K562 (cell line): Measurements from ENCODE around the gene SCAMP3. TPM values are rescaled to one million over a fixed set of nuclear protein-coding genes. Genes with fewer than 3 reads are reported as not detected.

Experiments
- BCLAF1 ChIP-seq, 2 experiments: fragments of 450-650 bp in 1 of 2; IDR thresholded peaks; 2 replicates each; pipeline ENCODE4 v1.6.1; 2011 to 2017; ENCODE audit warnings: low read depth in 2 of 2, antibody characterized with exemption in 1 of 2, borderline replicate concordance in 1 of 2, low read length in 1 of 2, mild to moderate bottlenecking in 1 of 2, mixed read lengths in 1 of 2; ENCODE audit not compliant: control insufficient read depth in 1 of 2
- ERF ChIP-seq: fragments of 450-650 bp; formaldehyde crosslinking; IDR thresholded peaks from 2 replicates; pipeline ENCODE4 v1.4.0; 2020; ENCODE audit warnings: mild to moderate bottlenecking, mixed read lengths
- ETV1 ChIP-seq: fragments of 450-650 bp; conservative IDR thresholded peaks from 2 replicates; pipeline ENCODE4 v1.6.1; 2016; ENCODE audit warnings: missing genetic modification characterization, control low read depth, low read depth, missing compliant biosample characterization
- GTF2B ChIP-seq: IDR thresholded peaks from 2 replicates; pipeline ENCODE4 v1.6.1; 2011; ENCODE audit not compliant: insufficient read length; ENCODE audit errors: extremely low read depth
- HNRNPH1 ChIP-seq: fragments of 200-400 bp; formaldehyde crosslinking; optimal IDR thresholded peaks from 2 replicates; pipeline ENCODE3; 2017; ENCODE audit warnings: low read depth, mild to moderate bottlenecking, low read length, moderate library complexity
- SMAD1 ChIP-seq: fragments of 150-350 bp; IDR thresholded peaks from 2 replicates; pipeline ENCODE4 v1.6.1; 2014; ENCODE audit warnings: low read length, low read depth; ENCODE audit not compliant: partially characterized antibody
- TOE1 ChIP-seq, 2 experiments: fragments of 450-650 bp in 1 of 2; sonication (generic) in 1 of 2; formaldehyde crosslinking in 1 of 2; IDR thresholded peaks; 2 replicates each; pipeline versions ENCODE4 v1.7.1 to v1.8.0; 2016 to 2022; ENCODE audit warnings: borderline replicate concordance in 2 of 2, mild to moderate bottlenecking in 2 of 2, antibody characterized with exemption in 1 of 2, inconsistent platforms in 1 of 2, low read depth in 1 of 2, missing genetic modification reagents in 1 of 2, moderate library complexity in 1 of 2
- ZEB2 ChIP-seq: fragments of 450-650 bp; IDR thresholded peaks from 2 replicates; pipeline ENCODE4 v1.6.1; 2016
- ZNF318 ChIP-seq, 2 experiments: fragments of 450-650 bp; IDR thresholded peaks; 2 replicates each; pipeline ENCODE4 v1.6.1; 2016; ENCODE audit warnings: mild to moderate bottlenecking in 2 of 2, borderline replicate concordance in 1 of 2, low read depth in 1 of 2, moderate library complexity in 1 of 2
- polyA plus RNA-seq, 8 experiments: library from polyadenylated mRNA; depleted of rRNA in 4 of 8; stranded (reverse) in 5 of 8; unstranded in 3 of 8; fragments of >200 nt; fragmentation: Nextera tagmentation in 2 of 8; fragmentation: Illumina TruSeq in 1 of 8; extraction: Ambion mirVana in 2 of 8; extraction: Trizol in 1 of 8; gene quantifications; 2 replicates each; pipeline versions ENCODE4 v1.2.1 to v1.2.3, GENCODE V29; 2011 to 2014; ENCODE audit warnings: inconsistent platforms in 1 of 8, missing spikeins in 1 of 8
- total RNA-seq, 7 experiments: library from RNA; depleted of rRNA in 6 of 7; stranded (reverse); fragments of >200 nt in 6 of 7; fragmentation: Illumina TruSeq in 2 of 7; extraction: Trizol in 2 of 7; gene quantifications; 2 replicates each; pipeline versions ENCODE4 v1.2.1 to v1.2.3, GENCODE V29; 2011 to 2021; ENCODE audit warnings: low replicate concordance in 1 of 7

SCAMP3 gene
- total and polyA plus RNA-seq, 9 of the 15 experiments (the other 6 are each of a cell fraction or from before 2014, with no cell fraction given) = 14.2 to 131 (median 86.1) TPM

DNA sequence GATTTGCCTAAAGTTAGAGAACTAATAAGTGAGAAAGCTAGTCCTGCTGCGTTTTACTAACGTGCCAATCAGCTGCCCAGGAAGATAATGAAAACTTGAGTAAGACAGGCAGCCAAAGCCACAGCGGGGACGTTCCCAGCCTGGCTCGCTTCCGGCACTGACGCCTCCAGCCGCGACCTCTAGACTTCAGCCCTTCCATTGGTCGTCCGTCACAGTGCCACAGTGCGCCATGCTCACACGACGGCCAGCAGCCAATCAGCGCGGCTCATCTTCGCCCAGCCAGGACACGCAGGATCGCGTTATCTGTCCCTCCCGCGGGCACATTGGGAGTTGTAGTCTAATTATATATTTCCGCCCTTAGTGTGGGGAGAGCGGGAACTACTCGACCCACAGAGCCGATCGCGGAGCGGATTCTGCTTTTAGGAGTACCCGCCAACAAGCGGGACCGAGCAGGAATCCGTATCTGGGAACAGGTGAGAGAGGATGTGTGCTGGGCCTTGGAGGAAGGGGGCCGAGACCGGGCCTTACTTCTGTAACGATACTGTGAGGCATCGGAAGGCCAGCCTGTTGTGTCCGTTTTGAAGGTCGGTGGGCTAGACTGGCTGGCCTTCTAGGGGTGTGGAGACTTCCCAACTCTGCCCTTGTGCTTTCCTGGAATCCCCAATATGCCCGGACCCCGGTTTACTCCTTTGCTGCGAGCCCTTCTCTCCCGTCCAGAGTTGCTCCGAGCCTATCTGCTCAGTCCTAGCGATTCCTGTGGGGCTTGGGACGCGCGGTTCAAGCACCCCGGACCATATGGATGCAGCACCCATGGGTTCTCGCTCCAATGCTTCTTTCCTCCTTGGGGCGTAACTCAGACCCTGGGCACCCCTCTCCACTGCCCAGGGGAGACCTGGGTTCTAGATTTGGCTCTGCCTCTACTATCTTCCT, 46.6 kb upstream of the SCAMP3 start, which contains the start of gene FDPS (continued):
- TF ChIP-seq ETV1 (tag) (peak; percentile 93), ZNF318 (IDR thresholded peaks at IDR 0.05; ENCODE audit: borderline replicate concordance in 1 of 2, low read depth in 1 of 2) (no peak), ERF (CRISPR knock-in tag) (no peak), BCLAF1 (IDR thresholded peaks at IDR 0.05; ENCODE audit: borderline replicate concordance in 1 of 2, control insufficient read depth in 1 of 2, low read depth in 2 of 2, low read length in 1 of 2) (no peak), TOE1 (IDR thresholded peaks at IDR 0.05; ENCODE audit: borderline replicate concordance) (no peak), TOE1 (CRISPR knock-in tag; IDR thresholded peaks at IDR 0.05; ENCODE audit: borderline replicate concordance, low read depth) (no peak), SMAD1 (peak; percentile 42), ZEB2 (no peak), HNRNPH1 (no peak), GTF2B (peak; percentile 15)
